Measurements from ENCODE around the gene TBC1D22B.

TBC1D22B gene

GRCh38 chr6:37257320-37257633 lies 295 bp upstream of the TBC1D22B start:
- TF ChIP-seq EZH2phosphoT487 (IDR thresholded peaks at IDR 0.05; ENCODE audit: borderline replicate concordance): no peak
- no peak for TF ChIP-seq CTCF (conservative IDR thresholded peaks at IDR 0.05; ENCODE audit: low read length)
- peak overlapping the region; percentile 52 for H3K9ac ChIP-seq (ENCODE audit: low read depth, low read length, poor library complexity, severe bottlenecking)
- no peaks in the 10 kb centered on the region for H3K9me2 ChIP-seq (replicated peaks; ENCODE audit: low read depth, low read length)
- peak overlapping the region; percentile 86 for H3K4me3 ChIP-seq (ENCODE audit: low read length, poor library complexity, severe bottlenecking)
- H3K4me2 ChIP-seq (ENCODE audit: low read depth, low read length, poor library complexity, severe bottlenecking): peak overlapping the region; percentile 81
- H3K79me2 ChIP-seq (ENCODE audit: insufficient read depth, low read length): peaks cover 90% of the 10 kb centered on the region
- no peak overlapping the region for H2AFZ ChIP-seq (ENCODE audit: low read length)
- H3K36me3 ChIP-seq (ENCODE audit: insufficient read depth, low read length): no peaks in the 10 kb centered on the region
- no peaks in the 10 kb centered on the region for H3K27me3 ChIP-seq (ENCODE audit: insufficient read depth, low read length, poor library complexity, severe bottlenecking)
- no peaks in the 10 kb centered on the region for H3K9me3 ChIP-seq (ENCODE audit: insufficient read depth, low read depth, low read length)
- peaks cover 13% of the 10 kb centered on the region; the same call in 1 of the 2 replicates for H3F3A ChIP-seq (ENCODE audit: low read depth)
- H4K20me1 ChIP-seq (ENCODE audit: insufficient read depth, low read length, poor library complexity, severe bottlenecking): no peaks in the 10 kb centered on the region
- peaks cover 68% of the 10 kb centered on the region for H3K4me1 ChIP-seq (ENCODE audit: insufficient read depth, low read length, poor library complexity, severe bottlenecking)

GRCh38 chr6:37258405-37259105 lies 983 bp downstream of the TBC1D22B start:
- Histone ChIP-seq H4K20me1 (ENCODE audit: insufficient read depth, low read length, poor library complexity, severe bottlenecking) (no peaks in the 10 kb centered on the region), H3K4me3 (ENCODE audit: low read length, poor library complexity, severe bottlenecking) (peak overlapping the region; percentile 86), H3K4me1 (ENCODE audit: insufficient read depth, low read length, poor library complexity, severe bottlenecking) (peaks cover 75% of the 10 kb centered on the region), H2AFZ (ENCODE audit: low read length) (peak overlapping the region; percentile 77; the same call in 1 of the 2 replicates), H3K27me3 (ENCODE audit: insufficient read depth, low read length, poor library complexity, severe bottlenecking) (no peaks in the 10 kb centered on the region), H3K9me2 (replicated peaks; ENCODE audit: low read depth, low read length) (no peaks in the 10 kb centered on the region), H3K4me2 (ENCODE audit: low read depth, low read length, poor library complexity, severe bottlenecking) (peak overlapping the region; percentile 91), H3K9me3 (ENCODE audit: insufficient read depth, low read depth, low read length) (no peaks in the 10 kb centered on the region), H3K79me2 (ENCODE audit: insufficient read depth, low read length) (peaks cover 94% of the 10 kb centered on the region), H3F3A (ENCODE audit: low read depth) (peaks cover 13% of the 10 kb centered on the region; the same call in 1 of the 2 replicates), H3K36me3 (ENCODE audit: insufficient read depth, low read length) (no peaks in the 10 kb centered on the region), H3K9ac (ENCODE audit: low read depth, low read length, poor library complexity, severe bottlenecking) (peak overlapping the region; percentile 90)
- TF ChIP-seq EZH2phosphoT487 (IDR thresholded peaks at IDR 0.05; ENCODE audit: borderline replicate concordance) (no peak), CTCF (conservative IDR thresholded peaks at IDR 0.05; ENCODE audit: low read length) (no peak)

- peak overlapping the region; percentile 86 for H3K4me3 ChIP-seq (ENCODE audit: low read length, poor library complexity, severe bottlenecking)
- H3K36me3 ChIP-seq (ENCODE audit: insufficient read depth, low read length): no peaks in the 10 kb centered on the region
- no peaks in the 10 kb centered on the region for H3K27me3 ChIP-seq (ENCODE audit: insufficient read depth, low read length, poor library complexity, severe bottlenecking)
- H3K79me2 ChIP-seq (ENCODE audit: insufficient read depth, low read length): peaks cover 94% of the 10 kb centered on the region
- H3K9ac ChIP-seq (ENCODE audit: low read depth, low read length, poor library complexity, severe bottlenecking): peak overlapping the region; percentile 90
- TF ChIP-seq CTCF (conservative IDR thresholded peaks at IDR 0.05; ENCODE audit: low read length) (no peak), EZH2phosphoT487 (IDR thresholded peaks at IDR 0.05; ENCODE audit: borderline replicate concordance) (no peak)
- no peaks in the 10 kb centered on the region for H3K9me3 ChIP-seq (ENCODE audit: insufficient read depth, low read depth, low read length)
- H3K9me2 ChIP-seq (replicated peaks; ENCODE audit: low read depth, low read length): no peaks in the 10 kb centered on the region
- no peak overlapping the region for H2AFZ ChIP-seq (ENCODE audit: low read length)
- H3K4me2 ChIP-seq (ENCODE audit: low read depth, low read length, poor library complexity, severe bottlenecking): peak overlapping the region; percentile 91
- no peaks in the 10 kb centered on the region for H4K20me1 ChIP-seq (ENCODE audit: insufficient read depth, low read length, poor library complexity, severe bottlenecking)
- H3F3A ChIP-seq (ENCODE audit: low read depth): peaks cover 13% of the 10 kb centered on the region; the same call in 1 of the 2 replicates
- H3K4me1 ChIP-seq (ENCODE audit: insufficient read depth, low read length, poor library complexity, severe bottlenecking): peaks cover 75% of the 10 kb centered on the region
Measured at GRCh38 chr6:37259191-37259590, 1.6 kb downstream of the TBC1D22B start.

Data from Loucy (cell line).